Activated CD8-positive, alpha-beta T cell treated with anti-CD3 and anti-CD28 coated beads, Interleukin-2, amount 10 ng/mL, durations not matched to agents 7 days and 5 days (primary cell): ENCODE measurements around the gene BEND4. TPM values are rescaled to one million over a fixed set of nuclear protein-coding genes. Genes with fewer than 3 reads are reported as not detected.

Experiments used
- ATAC-seq: fragments of 150-1000 bp; cut with Tn5 transposase; one replicate; pipeline ENCODE4 v1.10.0; 2021; ENCODE audit warnings: moderate library complexity
- CTCF ChIA-PET: fragments of 350-600 bp; sonication (Branson Sonifier 250); formaldehyde crosslinking; loops from one replicate; lab custom pipeline; 2021; ENCODE audit warnings: antibody characterized with exemption; lab: Charles Lee
- POLR2A ChIA-PET: fragments of 350-600 bp; sonication (Branson Sonifier 250); formaldehyde crosslinking; loops from one replicate; lab custom pipeline; 2021; ENCODE audit warnings: antibody characterized with exemption; lab: Charles Lee
- DNase-seq: peaks from one replicate; pipeline ENCODE4 v3.0.0-alpha.2; 2020
- H3K27ac Mint-ChIP-seq: one replicate; pipeline ENCODE4 v1.8.0; 2021; ENCODE audit warnings: mild to moderate bottlenecking, mixed read lengths
- H3K27me3 Mint-ChIP-seq: one replicate; pipeline ENCODE4 v1.8.0; 2021; ENCODE audit warnings: low read depth, mixed read lengths
- H3K36me3 Mint-ChIP-seq: one replicate; pipeline ENCODE4 v1.8.0; 2021; ENCODE audit warnings: low read depth, mixed read lengths
- H3K4me1 Mint-ChIP-seq: one replicate; pipeline ENCODE4 v1.8.0; 2021; ENCODE audit warnings: low read depth, mixed read lengths
- H3K4me3 Mint-ChIP-seq: one replicate; pipeline ENCODE4 v1.8.0; 2021; ENCODE audit warnings: mild to moderate bottlenecking, mixed read lengths
- H3K9me3 Mint-ChIP-seq: one replicate; pipeline ENCODE4 v1.8.0; 2022; ENCODE audit warnings: mixed read lengths; ENCODE audit not compliant: insufficient read depth
- total RNA-seq, 2 experiments: library from RNA; stranded (reverse); gene quantifications; one replicate each; pipeline ENCODE4 v1.2.3, GENCODE V29; 2021

The BEND4 gene
- total RNA-seq, 2 experiments from 2014 or later: 0.37 to 0.81 TPM

GRCh38 chr4:42148425-42148824, 4.0 kb downstream of the BEND4 start:
- H3K4me1 Mint-ChIP-seq: peaks cover 17% of the 10 kb centered on the region
- no peak overlapping the region for H3K27ac Mint-ChIP-seq
- H3K36me3 Mint-ChIP-seq: no peaks in the 10 kb centered on the region
- H3K27me3 Mint-ChIP-seq: peaks cover 39% of the 10 kb centered on the region
- DNase-seq (no peak), ATAC-seq (no peak)
- H3K9me3 Mint-ChIP-seq: no peaks in the 10 kb centered on the region
- ChIA-PET CTCF (no interaction called here), POLR2A (no interaction called here)
- H3K4me3 Mint-ChIP-seq: no peak overlapping the region

DNA sequence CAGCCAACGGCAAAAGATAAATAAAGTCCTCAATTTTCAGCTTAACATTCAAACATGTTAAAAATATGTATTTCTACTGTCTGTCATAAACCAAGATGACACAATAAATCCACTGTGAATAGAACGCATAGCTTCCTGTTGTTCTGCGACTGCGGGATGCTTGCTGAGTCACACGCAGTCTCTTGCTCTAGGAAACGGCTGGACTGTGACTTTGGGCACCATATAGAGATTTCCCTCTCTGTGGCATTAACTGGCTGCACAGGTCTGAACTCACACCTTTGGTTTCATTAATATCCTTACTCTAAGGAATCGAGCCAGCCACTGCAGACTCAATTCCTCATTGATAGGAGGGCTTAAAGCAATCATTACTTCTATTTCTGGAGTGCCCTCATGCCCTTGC, 8.4 kb downstream of the BEND4 start:
- Mint-ChIP-seq H3K4me1 (no peaks in the 10 kb centered on the region), H3K36me3 (no peaks in the 10 kb centered on the region), H3K4me3 (no peak overlapping the region), H3K27ac (no peak overlapping the region), H3K27me3 (peaks cover 10% of the 10 kb centered on the region), H3K9me3 (no peaks in the 10 kb centered on the region)
- ChIA-PET CTCF (no interaction called here), POLR2A (interaction anchor here (0.6 kb wide), 1 partner anchor 10 kb away, joined by 3 read pairs; no protein-coding TSS in a partner anchor)
- DNase-seq (no peak), ATAC-seq (no peak)

DNA sequence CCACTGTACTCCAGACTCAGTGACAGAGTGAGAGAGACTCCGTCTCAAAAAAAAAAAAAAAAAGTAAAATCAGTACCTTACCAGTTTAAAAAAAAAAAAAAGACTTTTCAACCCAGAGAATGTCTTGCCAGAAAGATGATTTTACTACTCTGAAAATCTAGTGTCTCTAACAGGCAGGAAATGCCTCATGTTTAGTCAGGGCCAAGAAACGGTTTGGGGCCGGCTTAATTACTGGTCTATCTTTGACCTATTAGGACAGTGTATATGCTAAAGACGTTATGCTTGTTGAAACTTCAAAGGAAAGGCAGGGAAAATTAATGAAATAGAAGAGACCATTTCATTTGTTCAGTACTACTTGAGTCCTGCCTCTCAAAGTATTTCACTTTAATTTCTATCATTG, 9.9 kb downstream of the BEND4 start:
- POLR2A ChIA-PET: no interaction called here
- Mint-ChIP-seq H3K27me3 (peaks cover 9% of the 10 kb centered on the region), H3K9me3 (no peaks in the 10 kb centered on the region), H3K27ac (no peak overlapping the region), H3K36me3 (no peaks in the 10 kb centered on the region), H3K4me1 (no peaks in the 10 kb centered on the region), H3K4me3 (no peak overlapping the region)
- ATAC-seq (no peak), DNase-seq (no peak)
- CTCF ChIA-PET: no interaction called here

- peaks cover 6% of the 10 kb centered on the region for H3K27me3 Mint-ChIP-seq
- H3K36me3 Mint-ChIP-seq: no peaks in the 10 kb centered on the region
- H3K4me3 Mint-ChIP-seq: no peak overlapping the region
- no peak for DNase-seq
- H3K9me3 Mint-ChIP-seq: no peaks in the 10 kb centered on the region
- no peaks in the 10 kb centered on the region for H3K4me1 Mint-ChIP-seq
- ChIA-PET POLR2A (no interaction called here), CTCF (no interaction called here)
- no peak for ATAC-seq
- no peak overlapping the region for H3K27ac Mint-ChIP-seq
These were observed 16.1 kb downstream of the BEND4 start for GRCh38 chr4:42136371-42136770.

DNA sequence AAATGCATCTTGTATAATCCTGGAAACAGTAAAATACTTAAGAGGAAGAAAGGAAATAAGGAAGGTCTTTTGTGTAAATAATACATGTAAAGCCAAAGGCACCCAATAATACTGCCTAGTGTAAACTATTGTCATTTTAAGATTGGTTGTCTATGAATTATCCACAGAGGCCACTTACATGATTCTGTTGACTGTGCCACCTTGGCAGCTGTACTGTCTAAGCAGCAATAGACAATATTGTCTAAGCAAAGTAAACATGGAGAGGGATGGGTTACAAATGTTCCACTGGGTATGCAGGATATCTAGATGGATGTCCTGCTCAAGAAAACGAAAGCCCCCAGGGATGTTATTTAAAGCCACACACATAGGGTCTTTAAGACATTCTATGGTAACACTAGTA, 19.4 kb downstream of the BEND4 start:
- POLR2A ChIA-PET: no interaction called here
- no peaks in the 10 kb centered on the region for H3K36me3 Mint-ChIP-seq
- no peak for ATAC-seq

GRCh38 chr4:42132099-42132498, 20.4 kb downstream of the BEND4 start:
- CTCF ChIA-PET: no interaction called here
- no peaks in the 10 kb centered on the region for H3K27me3 Mint-ChIP-seq
- no peaks in the 10 kb centered on the region for H3K4me1 Mint-ChIP-seq
- no peak for ATAC-seq
- H3K9me3 Mint-ChIP-seq: no peaks in the 10 kb centered on the region
- no peak overlapping the region for H3K27ac Mint-ChIP-seq
- H3K36me3 Mint-ChIP-seq: no peaks in the 10 kb centered on the region
- no peak for DNase-seq
- POLR2A ChIA-PET: no interaction called here
- no peak overlapping the region for H3K4me3 Mint-ChIP-seq

More for the DNA sequence above, 19.4 kb downstream of the BEND4 start:
- Mint-ChIP-seq H3K9me3 (no peaks in the 10 kb centered on the region), H3K27ac (no peak overlapping the region), H3K27me3 (peaks cover 2% of the 10 kb centered on the region), H3K4me1 (no peaks in the 10 kb centered on the region), H3K4me3 (no peak overlapping the region)
- CTCF ChIA-PET: no interaction called here
- no peak for DNase-seq

DNA sequence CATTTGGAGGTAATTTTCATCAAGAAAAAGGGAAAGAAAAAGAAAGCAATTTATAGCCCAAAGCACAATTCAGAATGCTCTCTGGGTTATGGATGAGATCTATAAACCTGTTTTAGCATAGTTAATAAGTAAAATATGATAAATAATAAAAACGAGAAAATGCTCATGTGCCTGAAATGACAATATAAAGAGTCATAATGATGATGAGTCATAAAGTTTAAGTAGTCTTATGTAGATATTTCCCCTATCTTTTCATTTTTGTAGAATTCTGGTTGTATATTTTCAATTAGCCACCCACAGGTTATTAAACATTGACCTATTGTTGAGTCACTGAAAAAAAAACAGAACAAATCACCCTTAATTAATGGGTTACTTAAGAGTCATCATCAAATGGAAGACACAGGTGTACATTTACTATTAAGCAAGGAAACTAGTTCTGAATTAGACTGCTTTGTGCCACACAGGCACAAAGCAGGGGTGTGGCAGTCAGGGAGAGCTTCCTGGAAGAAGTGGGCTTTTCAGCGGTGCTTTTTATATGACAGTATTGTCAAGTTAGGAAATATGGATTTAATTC, 29.3 kb downstream of the BEND4 start:
- ChIA-PET CTCF (no interaction called here), POLR2A (no interaction called here)
- no peak overlapping the region for H3K4me3 Mint-ChIP-seq
- H3K4me1 Mint-ChIP-seq: no peaks in the 10 kb centered on the region
- H3K27me3 Mint-ChIP-seq: no peaks in the 10 kb centered on the region
- ATAC-seq: no peak
- H3K36me3 Mint-ChIP-seq: no peaks in the 10 kb centered on the region
- DNase-seq: no peak
- H3K27ac Mint-ChIP-seq: no peak overlapping the region
- H3K9me3 Mint-ChIP-seq: no peaks in the 10 kb centered on the region

DNA sequence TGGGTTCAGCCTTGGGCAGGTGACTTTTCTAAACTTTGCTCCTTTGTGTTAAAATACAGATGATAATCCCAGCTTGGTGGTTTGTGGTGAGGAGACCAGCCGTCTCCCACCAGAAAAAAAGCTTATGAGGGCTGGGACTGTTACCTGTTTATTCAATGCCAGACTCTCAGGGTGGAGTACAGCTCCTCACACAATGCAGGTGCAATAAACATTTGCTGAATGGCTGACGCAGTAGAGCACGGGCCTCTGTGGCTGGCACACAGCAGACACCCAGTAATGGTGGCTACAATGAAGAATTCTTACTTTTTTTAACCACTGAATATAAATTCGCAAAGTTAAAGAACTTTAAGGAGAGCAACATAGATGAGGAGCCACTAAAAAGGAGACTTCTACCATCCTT, 30.2 kb downstream of the BEND4 start:
- DNase-seq (no peak), ATAC-seq (no peak)
- Mint-ChIP-seq H3K4me3 (no peak overlapping the region), H3K27ac (no peak overlapping the region), H3K9me3 (no peaks in the 10 kb centered on the region), H3K36me3 (no peaks in the 10 kb centered on the region), H3K27me3 (no peaks in the 10 kb centered on the region), H3K4me1 (no peaks in the 10 kb centered on the region)
- ChIA-PET POLR2A (no interaction called here), CTCF (no interaction called here)

DNA sequence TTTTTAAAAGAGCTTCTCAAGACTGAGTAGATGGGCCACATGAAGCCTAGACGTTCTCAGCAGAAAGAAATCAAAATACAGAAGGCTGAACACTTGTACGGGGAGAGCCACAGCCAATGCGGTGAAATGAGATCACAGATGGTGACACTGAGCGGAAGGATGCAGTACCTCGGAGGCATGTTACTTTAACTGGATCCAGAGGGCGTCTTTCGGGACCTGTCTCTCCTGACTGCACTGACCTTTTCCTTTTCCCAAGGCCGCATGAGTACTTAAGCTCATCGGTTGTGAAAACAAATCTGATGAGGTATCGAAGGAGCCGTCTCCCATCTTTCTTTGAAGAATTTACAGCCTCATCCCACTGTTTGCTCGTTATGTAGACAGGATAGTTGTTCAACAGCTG, 32.6 kb downstream of the BEND4 start:
- ATAC-seq: no peak
- CTCF ChIA-PET: no interaction called here
- no peak overlapping the region for H3K4me3 Mint-ChIP-seq
- H3K27ac Mint-ChIP-seq: no peak overlapping the region
- no peaks in the 10 kb centered on the region for H3K4me1 Mint-ChIP-seq
- H3K9me3 Mint-ChIP-seq: no peaks in the 10 kb centered on the region
- no peak for DNase-seq
- no peaks in the 10 kb centered on the region for H3K36me3 Mint-ChIP-seq
- POLR2A ChIA-PET: no interaction called here
- peaks cover 5% of the 10 kb centered on the region for H3K27me3 Mint-ChIP-seq

DNA sequence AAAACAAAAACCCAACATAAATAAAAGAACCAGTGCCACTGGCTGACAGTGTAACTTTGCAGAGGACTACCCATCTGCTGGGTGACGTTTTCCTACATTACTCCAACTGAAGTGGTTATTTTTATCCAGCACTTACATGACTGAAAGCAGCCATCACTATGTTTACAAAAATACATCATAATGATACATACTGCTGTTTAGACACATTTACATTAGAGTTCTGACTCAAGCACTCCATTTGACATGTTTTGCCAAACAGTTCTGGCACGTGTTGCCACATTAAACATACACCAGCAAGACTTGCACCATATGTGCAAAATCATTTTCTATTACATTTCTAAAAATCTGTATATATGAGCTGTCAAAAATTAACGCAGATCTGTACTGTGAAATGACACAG, 39.6 kb downstream of the BEND4 start:
- Mint-ChIP-seq H3K4me1 (no peaks in the 10 kb centered on the region), H3K4me3 (no peak overlapping the region), H3K36me3 (no peaks in the 10 kb centered on the region), H3K27me3 (peaks cover 9% of the 10 kb centered on the region), H3K9me3 (no peaks in the 10 kb centered on the region), H3K27ac (no peak overlapping the region)
- ATAC-seq: no peak
- DNase-seq: no peak
- ChIA-PET POLR2A (no interaction called here), CTCF (no interaction called here)

DNA sequence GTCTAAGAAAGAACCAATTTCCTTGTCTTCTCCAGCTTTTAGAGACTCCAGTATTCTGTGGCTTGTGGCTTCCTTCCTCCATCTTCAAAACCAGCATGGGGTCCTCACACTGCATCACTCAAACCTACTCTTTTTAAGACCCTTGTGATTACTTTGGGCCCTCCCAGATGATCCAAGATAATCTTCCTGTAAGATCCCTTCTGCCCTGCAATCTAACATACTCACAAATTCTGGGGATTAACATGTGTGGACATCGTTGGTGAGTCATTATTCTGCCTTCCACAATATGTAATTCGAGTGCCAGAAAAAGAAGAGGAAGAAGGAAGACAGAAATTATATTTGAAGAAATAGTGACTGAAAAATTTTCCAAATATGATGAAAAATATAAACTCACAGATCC, 47.9 kb downstream of the BEND4 start:
- Mint-ChIP-seq H3K4me3 (no peak overlapping the region), H3K27ac (no peak overlapping the region), H3K27me3 (no peaks in the 10 kb centered on the region), H3K9me3 (no peaks in the 10 kb centered on the region), H3K36me3 (no peaks in the 10 kb centered on the region), H3K4me1 (no peaks in the 10 kb centered on the region)
- ChIA-PET CTCF (no interaction called here), POLR2A (no interaction called here)
- DNase-seq (no peak), ATAC-seq (no peak)

DNA sequence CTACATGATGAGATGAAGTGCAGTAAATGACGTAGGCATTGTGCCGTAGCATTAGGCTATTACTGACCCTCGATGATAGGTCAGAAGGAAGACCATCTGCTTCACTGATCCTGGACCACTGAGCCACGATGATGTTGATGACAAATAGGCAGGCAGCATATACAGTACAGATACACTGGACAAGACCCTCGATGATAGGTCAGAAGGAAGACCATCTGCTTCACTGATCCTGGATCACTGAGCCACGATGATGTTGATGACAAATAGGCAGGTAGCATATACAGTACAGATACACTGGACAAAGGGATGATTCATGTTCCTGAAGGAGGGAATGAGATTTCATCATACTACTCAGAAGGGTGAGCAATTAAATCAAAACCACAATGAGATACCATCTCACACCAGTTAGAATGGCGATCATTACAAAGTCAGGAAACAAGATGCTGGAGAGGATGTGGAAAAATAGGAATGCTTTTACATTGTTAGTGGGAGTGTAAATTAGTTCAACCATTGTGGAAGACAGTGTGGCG, 50.9 kb downstream of the BEND4 start:
- H3K27ac Mint-ChIP-seq: no peak overlapping the region
- H3K4me3 Mint-ChIP-seq: no peak overlapping the region
- DNase-seq (no peak), ATAC-seq (no peak)
- POLR2A ChIA-PET: no interaction called here
- H3K27me3 Mint-ChIP-seq: no peaks in the 10 kb centered on the region
- H3K4me1 Mint-ChIP-seq: no peaks in the 10 kb centered on the region
- H3K9me3 Mint-ChIP-seq: no peaks in the 10 kb centered on the region
- CTCF ChIA-PET: no interaction called here
- no peaks in the 10 kb centered on the region for H3K36me3 Mint-ChIP-seq

GRCh38 chr4:42088386-42088785, 64.1 kb downstream of the BEND4 start:
- Mint-ChIP-seq H3K4me1 (no peaks in the 10 kb centered on the region), H3K27ac (no peak overlapping the region), H3K4me3 (no peak overlapping the region), H3K9me3 (no peaks in the 10 kb centered on the region), H3K27me3 (no peaks in the 10 kb centered on the region), H3K36me3 (peaks cover 5% of the 10 kb centered on the region)
- ChIA-PET POLR2A (no interaction called here), CTCF (no interaction called here)
- DNase-seq (no peak), ATAC-seq (no peak)
